ENCODE results near the gene MED22.

MED22 gene

GRCh38 chr9:133359399-133360175 is 11.7 kb upstream of the MED22 start (continued):
- TF ChIP-seq ZNF513 (tag by site-specific recombination; IDR thresholded peaks at IDR 0.05), result no peak
- no peak for TF ChIP-seq GLIS2 (tag by site-specific recombination; IDR thresholded peaks at IDR 0.05)
- TF ChIP-seq ZNF23 (tag by site-specific recombination; IDR thresholded peaks at IDR 0.05; ENCODE audit: borderline replicate concordance), result no peak
- peak; percentile 13 for TF ChIP-seq KLF1 (tag by site-specific recombination; IDR thresholded peaks at IDR 0.05)
- no peak for TF ChIP-seq ZNF549 (tag by site-specific recombination; IDR thresholded peaks at IDR 0.05)
- TF ChIP-seq KLF7 (tag by site-specific recombination; IDR thresholded peaks at IDR 0.05; ENCODE audit: borderline replicate concordance), result no peak
- no peak for TF ChIP-seq GLI4 (tag by site-specific recombination; IDR thresholded peaks at IDR 0.05)
- no peak for TF ChIP-seq ZNF146 (tag by site-specific recombination; IDR thresholded peaks at IDR 0.05)
- peak; percentile 38 for TF ChIP-seq ZFHX2 (tag by site-specific recombination; conservative IDR thresholded peaks at IDR 0.05)
- no peak for TF ChIP-seq ZBTB10 (tag by site-specific recombination; IDR thresholded peaks at IDR 0.05)
- peak; percentile 37 for TF ChIP-seq EGR2 (tag by site-specific recombination; IDR thresholded peaks at IDR 0.05; ENCODE audit: low read depth)
- no peak for TF ChIP-seq ZNF169 (tag by site-specific recombination; IDR thresholded peaks at IDR 0.05)
- TF ChIP-seq BCL11B (tag by site-specific recombination; IDR thresholded peaks at IDR 0.05; ENCODE audit: low read depth), result no peak
- TF ChIP-seq ZNF391 (tag by site-specific recombination; IDR thresholded peaks at IDR 0.05; ENCODE audit: borderline replicate concordance, low read depth), result no peak
- no peak for TF ChIP-seq ZNF776 (tag by site-specific recombination; IDR thresholded peaks at IDR 0.05; ENCODE audit: borderline replicate concordance)
- TF ChIP-seq ZNF350 (tag by site-specific recombination; IDR thresholded peaks at IDR 0.05), result no peak
- no peak for TF ChIP-seq ZNF311 (tag by site-specific recombination; IDR thresholded peaks at IDR 0.05; ENCODE audit: borderline replicate concordance)
- no peak for TF ChIP-seq ZNF404 (tag by site-specific recombination; IDR thresholded peaks at IDR 0.05)
- no peak for TF ChIP-seq ZNF132 (tag by site-specific recombination; IDR thresholded peaks at IDR 0.05; ENCODE audit: borderline replicate concordance)
- no peak for TF ChIP-seq ZNF518A (tag by site-specific recombination; conservative IDR thresholded peaks at IDR 0.05; ENCODE audit: low read depth)
- no peak for TF ChIP-seq WT1 (tag by site-specific recombination; IDR thresholded peaks at IDR 0.05)
- TF ChIP-seq FEZF1 (tag by site-specific recombination; IDR thresholded peaks at IDR 0.05), result no peak
- no peak for TF ChIP-seq ZNF157 (tag by site-specific recombination; IDR thresholded peaks at IDR 0.05)
- no peak for TF ChIP-seq RBAK (tag by site-specific recombination; IDR thresholded peaks at IDR 0.05)
- TF ChIP-seq ZNF792 (tag by site-specific recombination; IDR thresholded peaks at IDR 0.05), result no peak
- no peak for TF ChIP-seq SETDB1 (IDR thresholded peaks at IDR 0.05; ENCODE audit: insufficient read length, low read length)
- TF ChIP-seq ZNF174 (tag by site-specific recombination; IDR thresholded peaks at IDR 0.05), result no peak
- no peak for TF ChIP-seq SCRT2 (tag by site-specific recombination; IDR thresholded peaks at IDR 0.05)
- TF ChIP-seq MYNN (tag by site-specific recombination; IDR thresholded peaks at IDR 0.05; ENCODE audit: borderline replicate concordance), result no peak
- no peak for TF ChIP-seq ZNF610 (tag by site-specific recombination; IDR thresholded peaks at IDR 0.05; ENCODE audit: borderline replicate concordance)
- TF ChIP-seq ZNF600 (tag by site-specific recombination; IDR thresholded peaks at IDR 0.05), result peak; percentile 62

All from HEK293 (cell line).